Measurements from ENCODE around the gene SLC10A7. TPM values are rescaled to one million over a fixed set of nuclear protein-coding genes. Genes with fewer than 3 reads are reported as not detected.

The SLC10A7 gene
- total and polyA plus RNA-seq, 9 of the 15 experiments (the other 6 are each of a cell fraction or from before 2014, with no cell fraction given), result 6.4 to 22.8 (median 16.1) TPM

DNA sequence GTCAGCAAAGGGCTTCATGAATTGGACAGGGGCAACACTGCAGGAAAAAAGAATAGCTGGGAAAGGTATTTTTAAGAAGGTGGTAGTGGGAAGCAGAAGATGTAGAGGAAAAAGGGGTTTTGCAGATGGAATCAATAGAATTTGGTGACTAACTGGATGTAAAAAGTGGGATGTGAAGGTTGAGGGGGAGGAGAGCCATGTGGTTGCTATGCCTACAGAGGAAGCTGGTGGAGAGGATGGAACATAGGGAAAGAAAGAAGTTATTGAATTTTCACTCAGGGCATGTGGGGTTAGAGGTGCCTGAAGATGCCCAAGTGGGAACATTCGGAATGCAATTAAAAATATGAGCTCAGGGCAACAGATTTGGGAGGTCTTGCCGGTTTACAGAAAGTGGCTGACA lies 274.4 kb downstream of the SLC10A7 start:
- intact Hi-C loops (cut with micrococcal nuclease), result no loop called here
- POLR2A ChIA-PET, result no interaction called here
- H3K79me2 ChIP-seq (ENCODE audit: control insufficient read depth, insufficient read depth, low read length), result no peaks in the 10 kb centered on the region
- DNase-seq (ENCODE audit: extremely low read depth in 1 of 4, low spot score in 3 of 4) (no peak), ATAC-seq (no peak), FAIRE-seq (no peak)
- H3K27me3 ChIP-seq (ENCODE audit: control insufficient read depth in 2 of 2, insufficient read depth in 2 of 2, low read length in 2 of 2), result peaks cover 0 to 16% of the 10 kb centered on the region in 2 experiments; a peak in 2 of 5 replicates
- H3K27ac ChIP-seq (ENCODE audit: extremely low read depth, low read depth, low read length), result no peak overlapping the region
- H3K4me2 ChIP-seq (ENCODE audit: insufficient read depth, low read length), result no peak overlapping the region
- H3K4me1 ChIP-seq (replicated peaks in 1 of 2; ENCODE audit: control insufficient read depth in 2 of 2, insufficient read depth in 2 of 2, low read length in 2 of 2), result peaks cover 0 to 4% of the 10 kb centered on the region in 2 experiments; a peak in 1 of 5 replicates
- no peaks in the 10 kb centered on the region for H3K9me3 ChIP-seq (replicated peaks; ENCODE audit: control insufficient read depth, insufficient read depth, low read depth, low read length)
- no peaks in the 10 kb centered on the region for H3K36me3 ChIP-seq (ENCODE audit: control insufficient read depth, insufficient read depth, low read length)
- in situ Hi-C loops (cut with MboI), result no loop called here
- WGBS (ENCODE audit: insufficient coverage, low coverage, missing lambda C conversion rate), result 4% methylated on average over 2 of the region's 2 CpGs
- H2AFZ ChIP-seq (ENCODE audit: low read depth, low read length), result no peak overlapping the region
- no TSS peak for BruUV-seq (replicated peaks)
- H3K9me1 ChIP-seq (ENCODE audit: control insufficient read depth, insufficient read depth, low read length), result no peaks in the 10 kb centered on the region
- no peak overlapping the region for H3K4me3 ChIP-seq
- H3K9ac ChIP-seq (ENCODE audit: insufficient read depth in 1 of 2, low read depth in 2 of 2, low read length in 2 of 2), result no peak overlapping the region
- peaks cover 5% of the 10 kb centered on the region; the same call in 1 of the 2 replicates for H4K20me1 ChIP-seq (replicated peaks; ENCODE audit: control insufficient read depth, insufficient read depth, low read length)
- CTCF ChIA-PET (ENCODE audit: low intra/inter-chr PET ratio), result no interaction called here
- TF ChIP-seq, protein P1, sequence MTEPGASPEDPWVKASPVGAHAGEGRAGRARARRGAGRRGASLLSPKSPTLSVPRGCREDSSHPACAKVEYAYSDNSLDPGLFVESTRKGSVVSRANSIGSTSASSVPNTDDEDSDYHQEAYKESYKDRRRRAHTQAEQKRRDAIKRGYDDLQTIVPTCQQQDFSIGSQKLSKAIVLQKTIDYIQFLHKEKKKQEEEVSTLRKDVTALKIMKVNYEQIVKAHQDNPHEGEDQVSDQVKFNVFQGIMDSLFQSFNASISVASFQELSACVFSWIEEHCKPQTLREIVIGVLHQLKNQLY (CRISPR knock-in tag; conservative IDR thresholded peaks at IDR 0.05), result no peak
- no peak for TF ChIP-seq NCOR1 (IDR thresholded peaks at IDR 0.05)
- TF ChIP-seq, protein P2, sequence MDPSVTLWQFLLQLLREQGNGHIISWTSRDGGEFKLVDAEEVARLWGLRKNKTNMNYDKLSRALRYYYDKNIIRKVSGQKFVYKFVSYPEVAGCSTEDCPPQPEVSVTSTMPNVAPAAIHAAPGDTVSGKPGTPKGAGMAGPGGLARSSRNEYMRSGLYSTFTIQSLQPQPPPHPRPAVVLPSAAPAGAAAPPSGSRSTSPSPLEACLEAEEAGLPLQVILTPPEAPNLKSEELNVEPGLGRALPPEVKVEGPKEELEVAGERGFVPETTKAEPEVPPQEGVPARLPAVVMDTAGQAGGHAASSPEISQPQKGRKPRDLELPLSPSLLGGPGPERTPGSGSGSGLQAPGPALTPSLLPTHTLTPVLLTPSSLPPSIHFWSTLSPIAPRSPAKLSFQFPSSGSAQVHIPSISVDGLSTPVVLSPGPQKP (CRISPR knock-in tag; IDR thresholded peaks at IDR 0.05), result no peak
- TF ChIP-seq ZNF785 (CRISPR knock-in tag; IDR thresholded peaks at IDR 0.05), result no peak
- TF ChIP-seq PML (IDR thresholded peaks at IDR 0.05; ENCODE audit: low read length), result no peak

Data from K562 (cell line).